HPDE6-E6E7 (cell line): ENCODE data around the gene INHA.
A peak's percentile ranks its signal among the peaks of the same experiment; 100 is the strongest.

Experiments
- DNase-seq: peaks from one replicate; pipeline ENCODE4 v3.0.0; 2011; ENCODE audit warnings: missing footprints; ENCODE audit errors: extremely low spot score

INHA gene

GRCh38 chr2:219540784-219541504 is 31.2 kb upstream of the INHA start:
- DNase-seq = no peak

GRCh38 chr2:219541611-219542180 is 30.4 kb upstream of the INHA start:
- peak; percentile 85 for DNase-seq

GRCh38 chr2:219542931-219543595 is 29.0 kb upstream of the INHA start:
- peak; percentile 53 for DNase-seq

GRCh38 chr2:219543596-219544358 is 28.3 kb upstream of the INHA start, which contains the start of the genes CHPF and TMEM198:
Gene CHPF, minus strand, starts transcription at chr2:219543809. Its CDS starts 271 bp downstream, at chr2:219543538.
Gene TMEM198, plus strand, starts transcription at chr2:219544028. Its CDS starts 700 bp downstream, at chr2:219544728.
- peak; percentile 95 for DNase-seq

GRCh38 chr2:219544567-219544966 is 27.5 kb upstream of the INHA start:
- no peak for DNase-seq

- no peak for DNase-seq
Measured at GRCh38 chr2:219545295-219545942, 26.7 kb upstream of the INHA start.

GRCh38 chr2:219545943-219546352 is 26.2 kb upstream of the INHA start:
- DNase-seq = no peak

GRCh38 chr2:219547621-219548020 is 24.5 kb upstream of the INHA start:
- DNase-seq = no peak

- DNase-seq = no peak
Measured at GRCh38 chr2:219548990-219549389, 23.1 kb upstream of the INHA start.

- no peak for DNase-seq
Measured at GRCh38 chr2:219549619-219550018, 22.5 kb upstream of the INHA start.

- DNase-seq = no peak
Measured at GRCh38 chr2:219551441-219552381, 20.4 kb upstream of the INHA start.

- DNase-seq = peak; percentile 87
Measured at GRCh38 chr2:219552382-219553167, 19.5 kb upstream of the INHA start.

GRCh38 chr2:219553168-219553417 is 19.0 kb upstream of the INHA start:
- no peak for DNase-seq

- DNase-seq = no peak
Measured at GRCh38 chr2:219553463-219553963, 18.6 kb upstream of the INHA start.

- no peak for DNase-seq
Measured at GRCh38 chr2:219554350-219554749, 17.8 kb upstream of the INHA start.

- DNase-seq = no peak
Measured at GRCh38 chr2:219555956-219556355, 16.2 kb upstream of the INHA start.

- no peak for DNase-seq
Measured at GRCh38 chr2:219556413-219556812, 15.7 kb upstream of the INHA start.

- no peak for DNase-seq
Measured at GRCh38 chr2:219557320-219557719, 14.8 kb upstream of the INHA start.
